Fibroblast of lung (primary cell): ENCODE results near the gene OR11G2.

Experiments used
- CTCF ChIP-seq, 2 donors: IDR thresholded peaks in 1 of 2; conservative IDR thresholded peaks in 1 of 2; 1 replicate in 1 of 2; 2 replicates in 1 of 2; pipeline ENCODE4 v1.5.1; 2011 to 2012; ENCODE audit warnings: low read length in 2 of 2, control low read depth in 1 of 2, inconsistent platforms in 1 of 2, low read depth in 1 of 2, mild to moderate bottlenecking in 1 of 2
- EZH2 ChIP-seq: IDR thresholded peaks from 2 replicates; pipeline ENCODE4 v1.5.1; 2012; ENCODE audit warnings: low read length, control low read depth, mild to moderate bottlenecking; ENCODE audit errors: missing control alignments

- TF ChIP-seq CTCF (conservative IDR thresholded peaks at IDR 0.05 in 1 of 2, IDR thresholded peaks at IDR 0.05 in 1 of 2; ENCODE audit: low read depth in 1 of 2, low read length in 2 of 2) = no peak
- TF ChIP-seq EZH2 = no peak
Observed at GRCh38 chr14:20198991-20199390, 8.3 kb downstream of the OR11G2 start.
